Measurements from ENCODE around the gene IFNA1.

IFNA1 gene

GRCh38 chr9:21481470-21482056 is 41.3 kb downstream of the IFNA1 start:
- no peak for DNase-seq (ENCODE audit: low read depth)
- H3K4me3 ChIP-seq (ENCODE audit: low read depth, low read length): no peak overlapping the region
- no peak for TF ChIP-seq CTCF (IDR thresholded peaks at IDR 0.05; ENCODE audit: control insufficient read depth, extremely low read depth, insufficient read depth)

- H3K4me3 ChIP-seq (ENCODE audit: low read depth, low read length): no peak within 1 kb of the TSS
- no peak for TF ChIP-seq CTCF (IDR thresholded peaks at IDR 0.05; ENCODE audit: control insufficient read depth, extremely low read depth, insufficient read depth)
- DNase-seq (ENCODE audit: low read depth): no peak
These were observed 42.0 kb downstream of the IFNA1 start, which contains the start of gene IFNE for GRCh38 chr9:21482213-21482612. Gene IFNE (minus strand): TSS chr9:21482313. CDS start chr9:21481694, 619 bp downstream.

Measured in LNCaP clone FGC (cell line).